ENCODE results near the gene HOXC4.

- TF ChIP-seq ZBTB49 (tag by site-specific recombination; IDR thresholded peaks at IDR 0.05; ENCODE audit: low read depth) = no peak
- no peak for TF ChIP-seq CTCF (tag by site-specific recombination; IDR thresholded peaks at IDR 0.05)
- TF ChIP-seq, protein P1, sequence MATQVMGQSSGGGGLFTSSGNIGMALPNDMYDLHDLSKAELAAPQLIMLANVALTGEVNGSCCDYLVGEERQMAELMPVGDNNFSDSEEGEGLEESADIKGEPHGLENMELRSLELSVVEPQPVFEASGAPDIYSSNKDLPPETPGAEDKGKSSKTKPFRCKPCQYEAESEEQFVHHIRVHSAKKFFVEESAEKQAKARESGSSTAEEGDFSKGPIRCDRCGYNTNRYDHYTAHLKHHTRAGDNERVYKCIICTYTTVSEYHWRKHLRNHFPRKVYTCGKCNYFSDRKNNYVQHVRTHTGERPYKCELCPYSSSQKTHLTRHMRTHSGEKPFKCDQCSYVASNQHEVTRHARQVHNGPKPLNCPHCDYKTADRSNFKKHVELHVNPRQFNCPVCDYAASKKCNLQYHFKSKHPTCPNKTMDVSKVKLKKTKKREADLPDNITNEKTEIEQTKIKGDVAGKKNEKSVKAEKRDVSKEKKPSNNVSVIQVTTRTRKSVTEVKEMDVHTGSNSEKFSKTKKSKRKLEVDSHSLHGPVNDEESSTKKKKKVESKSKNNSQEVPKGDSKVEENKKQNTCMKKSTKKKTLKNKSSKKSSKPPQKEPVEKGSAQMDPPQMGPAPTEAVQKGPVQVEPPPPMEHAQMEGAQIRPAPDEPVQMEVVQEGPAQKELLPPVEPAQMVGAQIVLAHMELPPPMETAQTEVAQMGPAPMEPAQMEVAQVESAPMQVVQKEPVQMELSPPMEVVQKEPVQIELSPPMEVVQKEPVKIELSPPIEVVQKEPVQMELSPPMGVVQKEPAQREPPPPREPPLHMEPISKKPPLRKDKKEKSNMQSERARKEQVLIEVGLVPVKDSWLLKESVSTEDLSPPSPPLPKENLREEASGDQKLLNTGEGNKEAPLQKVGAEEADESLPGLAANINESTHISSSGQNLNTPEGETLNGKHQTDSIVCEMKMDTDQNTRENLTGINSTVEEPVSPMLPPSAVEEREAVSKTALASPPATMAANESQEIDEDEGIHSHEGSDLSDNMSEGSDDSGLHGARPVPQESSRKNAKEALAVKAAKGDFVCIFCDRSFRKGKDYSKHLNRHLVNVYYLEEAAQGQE (tag by site-specific recombination; IDR thresholded peaks at IDR 0.05) = no peak
- TF ChIP-seq, protein P2, sequence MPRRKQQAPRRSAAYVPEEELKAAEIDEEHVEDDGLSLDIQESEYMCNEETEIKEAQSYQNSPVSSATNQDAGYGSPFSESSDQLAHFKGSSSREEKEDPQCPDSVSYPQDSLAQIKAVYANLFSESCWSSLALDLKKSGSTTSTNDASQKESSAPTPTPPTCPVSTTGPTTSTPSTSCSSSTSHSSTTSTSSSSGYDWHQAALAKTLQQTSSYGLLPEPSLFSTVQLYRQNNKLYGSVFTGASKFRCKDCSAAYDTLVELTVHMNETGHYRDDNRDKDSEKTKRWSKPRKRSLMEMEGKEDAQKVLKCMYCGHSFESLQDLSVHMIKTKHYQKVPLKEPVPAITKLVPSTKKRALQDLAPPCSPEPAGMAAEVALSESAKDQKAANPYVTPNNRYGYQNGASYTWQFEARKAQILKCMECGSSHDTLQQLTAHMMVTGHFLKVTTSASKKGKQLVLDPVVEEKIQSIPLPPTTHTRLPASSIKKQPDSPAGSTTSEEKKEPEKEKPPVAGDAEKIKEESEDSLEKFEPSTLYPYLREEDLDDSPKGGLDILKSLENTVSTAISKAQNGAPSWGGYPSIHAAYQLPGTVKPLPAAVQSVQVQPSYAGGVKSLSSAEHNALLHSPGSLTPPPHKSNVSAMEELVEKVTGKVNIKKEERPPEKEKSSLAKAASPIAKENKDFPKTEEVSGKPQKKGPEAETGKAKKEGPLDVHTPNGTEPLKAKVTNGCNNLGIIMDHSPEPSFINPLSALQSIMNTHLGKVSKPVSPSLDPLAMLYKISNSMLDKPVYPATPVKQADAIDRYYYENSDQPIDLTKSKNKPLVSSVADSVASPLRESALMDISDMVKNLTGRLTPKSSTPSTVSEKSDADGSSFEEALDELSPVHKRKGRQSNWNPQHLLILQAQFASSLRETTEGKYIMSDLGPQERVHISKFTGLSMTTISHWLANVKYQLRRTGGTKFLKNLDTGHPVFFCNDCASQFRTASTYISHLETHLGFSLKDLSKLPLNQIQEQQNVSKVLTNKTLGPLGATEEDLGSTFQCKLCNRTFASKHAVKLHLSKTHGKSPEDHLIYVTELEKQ (tag by site-specific recombination; IDR thresholded peaks at IDR 0.05; ENCODE audit: borderline replicate concordance) = no peak
- no peak; the same call in 1 of the 2 replicates for TF ChIP-seq ZNF449 (tag by site-specific recombination; IDR thresholded peaks at IDR 0.05)
- no peak for TF ChIP-seq ZNF626 (tag by site-specific recombination; IDR thresholded peaks at IDR 0.05)
- peak; percentile 89 for TF ChIP-seq PRDM1 (tag by site-specific recombination; IDR thresholded peaks at IDR 0.05)
- no peak; the same call in 1 of the 2 replicates for TF ChIP-seq ZNF24 (tag by site-specific recombination; IDR thresholded peaks at IDR 0.05)
- no peak for TF ChIP-seq ZNF174 (tag by site-specific recombination; IDR thresholded peaks at IDR 0.05)
- TF ChIP-seq ZNF169 (tag by site-specific recombination; IDR thresholded peaks at IDR 0.05) = no peak
- no peak for TF ChIP-seq YY1 (tag by site-specific recombination; IDR thresholded peaks at IDR 0.05)
- peak; percentile 92 for TF ChIP-seq WT1 (tag by site-specific recombination; IDR thresholded peaks at IDR 0.05)
- no peak for TF ChIP-seq SP3 (tag by site-specific recombination; IDR thresholded peaks at IDR 0.05)
- TF ChIP-seq ZNF654 (tag by site-specific recombination; IDR thresholded peaks at IDR 0.05; ENCODE audit: low read depth) = no peak
Measured at GRCh38 chr12:54039417-54040147, 14.1 kb upstream of the HOXC4 start.

Measured in HEK293 (cell line).